NB4 (cell line): Measurements from ENCODE around the gene CPED1.

ENCODE experiments used
- MYC ChIP-seq: IDR thresholded peaks from 2 replicates; pipeline ENCODE4 v1.6.1; 2011; ENCODE audit warnings: low read depth, low read length
- POLR2A ChIP-seq: IDR thresholded peaks from 2 replicates; pipeline ENCODE4 v1.6.1; 2011; ENCODE audit warnings: mild to moderate bottlenecking; ENCODE audit not compliant: insufficient read length; ENCODE audit errors: extremely low read depth
- TF ChIP-seq, protein P1 (sequence below): IDR thresholded peaks from one replicate; pipeline ENCODE4 v1.5.1; 2012; ENCODE audit warnings: low read depth, low read length

DNA sequence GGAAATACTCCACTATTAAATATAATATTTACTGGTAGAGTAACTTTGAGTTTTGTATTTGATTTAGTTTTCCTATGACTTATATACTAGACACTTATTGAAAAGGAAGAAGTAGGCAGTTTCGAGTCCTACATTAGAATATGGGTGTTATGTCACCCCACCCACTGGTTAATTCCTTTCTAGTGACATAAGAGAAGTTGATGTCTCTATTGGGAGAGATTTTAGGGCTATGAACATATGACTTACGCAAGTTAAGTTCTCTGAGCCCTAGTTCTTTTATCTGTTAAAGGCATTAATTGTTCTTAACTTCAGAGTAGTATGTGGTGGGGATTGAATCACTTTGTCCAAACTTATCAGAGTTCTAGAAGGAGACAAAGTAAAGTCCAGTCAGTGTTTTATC lies 30.5 kb downstream of the CPED1 start:
- TF ChIP-seq, protein P1, sequence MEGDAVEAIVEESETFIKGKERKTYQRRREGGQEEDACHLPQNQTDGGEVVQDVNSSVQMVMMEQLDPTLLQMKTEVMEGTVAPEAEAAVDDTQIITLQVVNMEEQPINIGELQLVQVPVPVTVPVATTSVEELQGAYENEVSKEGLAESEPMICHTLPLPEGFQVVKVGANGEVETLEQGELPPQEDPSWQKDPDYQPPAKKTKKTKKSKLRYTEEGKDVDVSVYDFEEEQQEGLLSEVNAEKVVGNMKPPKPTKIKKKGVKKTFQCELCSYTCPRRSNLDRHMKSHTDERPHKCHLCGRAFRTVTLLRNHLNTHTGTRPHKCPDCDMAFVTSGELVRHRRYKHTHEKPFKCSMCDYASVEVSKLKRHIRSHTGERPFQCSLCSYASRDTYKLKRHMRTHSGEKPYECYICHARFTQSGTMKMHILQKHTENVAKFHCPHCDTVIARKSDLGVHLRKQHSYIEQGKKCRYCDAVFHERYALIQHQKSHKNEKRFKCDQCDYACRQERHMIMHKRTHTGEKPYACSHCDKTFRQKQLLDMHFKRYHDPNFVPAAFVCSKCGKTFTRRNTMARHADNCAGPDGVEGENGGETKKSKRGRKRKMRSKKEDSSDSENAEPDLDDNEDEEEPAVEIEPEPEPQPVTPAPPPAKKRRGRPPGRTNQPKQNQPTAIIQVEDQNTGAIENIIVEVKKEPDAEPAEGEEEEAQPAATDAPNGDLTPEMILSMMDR, result no peak
- TF ChIP-seq POLR2A (no peak), MYC (no peak)
